HG02642 (cell line): ENCODE measurements around the gene CEP350.

Experiments
- ATAC-seq: cut with Tn5 transposase; IDR thresholded peaks from one replicate; pipeline ENCODE4 v1.9.1; 2021; ENCODE audit warnings: mild to moderate bottlenecking; ENCODE audit not compliant: unreplicated experiment, poor library complexity

Gene CEP350

DNA sequence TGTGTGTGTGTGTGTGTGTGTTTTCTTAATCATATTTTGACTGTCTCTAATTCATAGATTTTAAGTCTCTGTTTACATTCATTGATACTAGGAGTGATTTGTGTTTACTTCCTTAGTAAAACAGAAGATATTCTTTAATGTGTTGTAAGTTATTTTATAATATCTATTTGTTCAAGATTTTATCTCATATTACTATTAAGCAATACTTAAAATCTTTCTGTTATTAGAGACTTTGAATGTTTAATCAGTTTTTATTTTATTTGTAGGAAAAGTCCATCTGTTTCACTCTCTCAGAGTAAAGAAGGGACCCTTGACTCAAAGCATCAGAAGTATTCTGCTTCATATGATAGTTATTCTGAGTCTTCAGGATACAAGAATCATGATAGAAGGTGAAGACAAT lies 89.2 kb downstream of the CEP350 start:
- ATAC-seq: no peak

DNA sequence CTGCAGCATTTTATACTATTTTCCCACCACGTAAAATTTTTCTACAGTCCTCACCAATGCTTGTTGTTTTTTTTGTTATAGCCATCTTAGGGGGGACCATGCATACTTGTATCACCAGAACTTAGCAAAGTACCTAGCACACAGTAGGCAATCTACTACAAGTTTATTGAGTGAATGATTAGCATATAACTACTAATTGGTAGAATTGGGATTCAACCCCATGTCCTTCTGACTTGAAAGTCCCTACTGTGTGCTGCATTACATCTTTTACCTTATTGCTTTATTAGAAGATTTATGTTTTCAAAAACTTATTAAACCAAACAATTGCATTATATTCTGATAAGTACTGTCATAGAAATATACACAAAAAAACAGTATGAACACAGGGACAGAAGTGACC lies 92.1 kb downstream of the CEP350 start:
- ATAC-seq: no peak

DNA sequence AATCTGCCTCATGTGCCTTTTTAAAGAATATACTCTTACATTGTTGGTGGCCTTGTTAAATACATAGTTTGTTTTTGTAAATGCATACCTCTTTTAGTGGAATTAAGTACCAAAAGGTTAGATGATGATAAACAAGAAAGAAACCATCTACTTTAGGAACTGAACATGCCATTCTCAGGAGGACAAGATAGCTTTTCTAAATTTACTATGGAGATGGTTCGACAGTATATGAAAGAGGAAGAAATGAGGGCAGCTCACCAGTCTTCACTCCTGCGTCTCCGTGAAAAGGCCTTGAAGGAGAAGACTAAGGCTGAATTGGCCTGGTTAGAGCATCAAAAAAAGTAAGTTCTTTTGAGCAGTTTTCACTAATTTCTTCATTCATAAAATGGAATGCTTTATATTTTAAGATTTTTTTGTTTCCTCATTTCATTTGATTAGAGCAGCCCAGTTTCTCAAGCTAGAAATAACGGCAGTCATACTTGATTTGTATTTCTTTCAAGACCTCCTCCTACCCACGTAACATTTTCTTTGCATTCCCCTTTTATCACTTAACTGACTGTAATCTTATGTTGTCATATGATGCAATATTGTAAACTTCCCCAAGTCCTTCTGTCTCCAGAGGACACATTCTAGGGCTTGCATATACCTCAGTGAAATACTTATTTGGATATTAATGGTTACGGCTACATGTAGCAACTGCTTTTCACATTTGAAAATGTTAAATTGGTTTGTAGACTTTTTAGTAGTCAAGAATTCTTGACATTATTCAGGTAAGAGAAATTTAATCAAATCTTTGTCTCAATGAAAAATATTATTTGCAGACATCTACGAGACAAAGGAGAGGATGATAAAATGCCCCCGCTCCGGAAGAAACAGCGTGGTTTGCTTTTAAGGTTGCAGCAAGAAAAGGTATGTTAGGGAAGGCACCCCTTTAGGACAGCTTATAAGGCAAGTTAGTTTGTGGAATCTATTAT lies 99.3 kb downstream of the CEP350 start:
- no peak for ATAC-seq

DNA sequence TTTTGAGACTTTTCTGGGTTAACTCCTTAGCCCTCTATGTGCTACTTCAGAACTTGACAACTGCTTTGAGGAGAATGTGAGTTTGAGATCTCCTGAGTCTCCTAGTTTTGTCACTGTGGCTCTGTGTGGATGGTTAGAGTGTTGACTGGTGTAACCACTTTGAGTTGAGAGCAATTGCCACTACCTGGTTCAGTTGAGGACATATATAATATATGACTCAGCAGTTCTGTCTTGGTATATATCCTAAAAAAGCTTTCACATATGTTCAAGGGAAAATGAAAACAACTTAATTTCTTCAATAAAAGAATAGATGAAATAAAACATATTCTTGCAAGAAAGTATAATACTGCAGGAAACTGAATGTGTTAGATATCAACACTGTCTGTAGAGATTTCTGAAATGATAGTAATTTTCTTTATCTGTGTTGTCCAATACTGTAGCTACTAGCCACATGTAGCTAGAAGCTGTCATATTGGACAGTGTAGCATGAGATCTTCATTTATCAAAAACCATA lies 103.3 kb downstream of the CEP350 start:
- ATAC-seq: no peak

DNA sequence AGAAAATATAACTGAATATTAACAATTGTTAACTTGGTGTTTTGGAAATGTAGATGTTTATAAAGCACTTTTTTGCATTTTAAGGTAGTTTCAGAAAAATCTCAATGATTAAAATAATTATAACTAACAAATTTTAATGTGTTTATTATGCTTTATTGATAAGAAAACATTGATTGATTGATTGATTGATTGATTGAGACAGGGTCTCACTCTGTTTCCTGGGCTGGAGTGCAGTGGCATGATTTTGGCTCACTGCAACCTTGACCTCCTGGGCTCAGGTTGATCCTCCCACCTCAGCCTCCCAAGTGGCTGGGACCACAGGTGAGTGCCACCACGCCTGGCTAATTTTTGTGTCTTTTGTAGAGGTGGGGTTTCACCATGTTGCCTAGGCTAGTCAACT lies 106.4 kb downstream of the CEP350 start:
- no peak for ATAC-seq

DNA sequence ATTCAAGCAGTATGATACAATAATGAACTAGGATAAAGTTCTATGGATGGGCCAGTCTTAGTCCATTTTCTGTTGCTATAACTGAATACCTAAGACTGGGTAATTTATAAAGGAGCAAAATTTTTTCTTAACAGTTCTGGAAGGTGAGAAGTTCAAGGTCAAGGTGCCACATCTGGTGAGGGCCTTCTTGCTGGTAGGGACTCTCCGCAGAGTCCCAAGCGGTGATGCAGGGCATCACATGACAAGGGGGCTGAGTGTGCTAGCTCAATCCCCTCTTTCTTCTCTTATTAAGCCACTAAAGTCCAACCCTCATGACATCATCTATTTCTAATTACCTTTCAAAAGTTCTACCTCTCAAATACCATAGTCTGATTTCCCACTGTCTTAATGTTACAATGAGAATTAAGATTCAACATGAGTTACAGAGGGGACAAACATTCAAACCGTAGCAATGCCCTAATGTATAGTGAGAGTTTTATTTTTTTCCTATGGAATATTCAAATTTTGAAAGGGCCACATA lies 107.9 kb downstream of the CEP350 start:
- no peak for ATAC-seq

DNA sequence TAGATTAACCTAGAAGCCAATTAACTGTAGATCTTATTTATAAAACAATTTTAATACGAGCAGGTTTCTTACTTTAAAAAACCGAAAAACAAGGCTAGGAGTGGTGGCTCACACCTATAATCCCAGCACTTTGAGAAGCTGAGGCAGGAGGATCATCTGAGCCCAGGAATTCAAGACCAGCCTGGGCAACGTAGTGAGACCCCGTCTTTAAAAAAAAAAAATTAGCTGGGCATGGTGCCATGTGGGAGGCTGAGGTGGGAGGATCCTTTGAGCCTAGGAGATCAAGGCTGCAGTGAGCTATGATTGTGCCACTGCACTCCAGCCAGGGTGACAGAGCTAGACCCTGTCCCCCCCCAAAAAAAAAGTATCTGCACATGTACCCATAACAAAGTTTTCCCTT lies 110.8 kb downstream of the CEP350 start:
- no peak for ATAC-seq

DNA sequence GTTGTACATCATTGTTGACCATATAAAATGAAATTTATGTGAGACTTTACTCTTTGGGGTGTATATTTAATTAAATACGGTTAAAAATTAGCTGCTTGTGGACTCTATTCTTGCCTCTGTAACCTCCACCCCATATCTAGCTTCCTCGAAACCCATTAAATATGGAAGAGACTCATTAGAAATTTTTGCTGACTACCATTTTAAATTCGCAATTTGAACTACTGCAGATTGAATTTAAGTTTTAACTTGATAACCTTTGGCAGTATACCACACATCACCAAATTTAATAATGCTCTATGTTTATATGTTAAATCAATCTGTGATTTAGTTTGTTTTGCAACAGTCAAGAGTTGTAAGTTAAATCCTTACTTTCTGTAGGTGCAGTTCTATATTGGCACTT lies 111.5 kb downstream of the CEP350 start:
- ATAC-seq: no peak

DNA sequence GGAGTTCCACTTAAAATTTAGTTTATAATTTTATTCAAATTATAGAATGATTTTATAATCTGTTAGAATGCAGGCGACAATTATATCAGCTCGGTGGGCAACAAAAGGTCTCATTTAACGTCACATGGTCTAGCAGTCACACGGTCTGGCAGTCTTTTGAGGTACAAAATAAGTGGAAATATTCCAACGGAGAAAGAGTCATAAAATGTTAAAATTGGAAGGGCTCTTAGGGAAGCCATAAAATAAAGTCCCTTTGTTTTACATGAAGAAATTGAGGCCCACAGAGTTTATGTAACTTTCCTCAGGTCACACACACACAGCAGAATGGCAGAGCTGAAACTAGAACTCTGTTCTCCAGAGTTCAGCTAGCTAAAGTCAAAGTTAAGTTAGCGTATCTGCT lies 115.7 kb downstream of the CEP350 start:
- no peak for ATAC-seq

DNA sequence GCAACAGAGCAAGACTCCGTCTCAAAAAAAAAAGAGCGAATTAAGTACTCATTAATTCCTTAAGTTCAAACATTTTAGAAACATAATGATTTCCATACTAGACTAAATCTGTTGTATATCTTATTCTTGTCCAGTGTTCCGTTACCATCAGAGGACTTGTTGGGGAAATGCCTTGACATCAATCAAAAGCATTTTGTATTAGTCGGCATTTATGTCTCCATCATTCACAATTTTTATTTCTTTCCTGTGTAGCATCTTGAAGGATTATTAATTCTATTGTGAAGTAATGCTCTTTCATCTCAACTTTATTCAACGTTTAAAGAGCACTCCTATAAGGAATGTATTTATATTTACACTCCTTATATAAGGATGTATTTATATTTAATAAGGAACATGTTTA lies 117.1 kb downstream of the CEP350 start:
- no peak for ATAC-seq

DNA sequence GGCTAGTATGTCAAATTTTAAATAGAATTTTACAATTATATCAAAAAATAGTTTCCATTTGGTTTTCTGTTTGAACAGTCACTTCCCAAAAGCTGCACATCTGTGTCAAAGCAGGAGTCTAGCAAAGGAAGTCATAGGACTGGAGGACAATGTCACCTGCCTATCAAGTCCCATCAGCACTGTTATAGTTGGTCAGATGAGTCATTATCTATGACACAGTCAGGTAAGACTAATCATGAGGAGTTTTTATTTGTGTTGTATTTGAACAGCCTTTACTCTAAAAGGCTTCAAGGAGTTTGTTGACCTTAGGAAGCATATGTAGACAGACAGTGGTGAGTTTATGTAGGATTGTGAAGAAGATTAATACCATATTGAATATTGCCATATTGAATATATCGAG lies 125.8 kb downstream of the CEP350 start:
- ATAC-seq: no peak

DNA sequence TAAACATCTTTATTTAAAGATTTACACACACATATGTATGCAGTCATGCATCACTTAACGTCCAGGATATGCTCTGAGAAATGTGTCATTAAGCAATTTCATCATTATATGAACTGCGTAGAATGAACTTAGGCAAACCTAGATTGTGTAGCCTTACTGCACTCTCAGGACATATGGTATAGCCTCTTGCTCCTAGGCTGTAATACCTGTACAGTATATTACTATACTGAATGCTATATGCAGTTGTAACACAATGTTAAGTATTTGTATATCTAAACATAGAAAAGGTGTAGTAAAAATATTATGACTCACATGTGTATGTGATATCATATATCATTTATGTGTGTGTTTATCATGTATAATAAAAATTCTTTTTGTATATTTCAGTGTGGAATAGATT lies 126.9 kb downstream of the CEP350 start:
- no peak for ATAC-seq

DNA sequence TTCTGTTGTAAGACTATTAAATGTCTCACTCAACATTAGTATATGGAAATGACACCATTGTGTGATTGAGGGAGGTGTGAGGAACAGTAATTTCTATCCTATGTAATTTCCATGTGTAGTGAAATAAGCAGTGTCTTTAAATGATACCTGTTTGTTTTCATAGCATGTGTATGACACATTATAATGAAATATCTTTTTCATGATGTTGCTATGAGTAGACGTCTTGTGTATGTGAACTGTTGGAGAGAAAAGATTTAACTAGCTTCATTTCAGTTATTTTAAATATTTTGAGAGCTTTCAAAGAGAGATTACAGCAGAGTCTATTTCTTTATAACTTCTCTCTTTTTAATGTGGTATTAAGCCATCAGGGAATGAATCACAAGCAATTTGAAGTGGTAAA lies 128.6 kb downstream of the CEP350 start:
- ATAC-seq: no peak

DNA sequence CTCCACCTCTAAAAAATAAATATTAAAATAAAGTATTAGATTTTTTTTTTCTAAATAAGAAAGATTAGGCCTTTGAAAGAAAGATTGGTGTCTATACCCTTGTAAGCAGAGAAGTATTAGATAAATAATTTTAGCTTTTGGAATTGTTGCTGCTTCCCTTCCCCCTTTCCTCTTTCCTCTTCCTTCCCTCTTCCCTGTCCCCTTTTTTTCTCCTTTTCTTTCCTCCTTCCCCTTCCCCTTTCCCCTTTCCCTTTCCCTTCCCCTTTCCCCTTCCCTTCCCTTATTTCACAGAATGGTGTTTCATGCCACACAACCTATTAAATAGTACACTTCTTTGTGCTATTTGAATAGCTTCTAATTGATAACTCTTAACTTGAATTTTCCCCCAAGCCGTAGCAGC lies 130.3 kb downstream of the CEP350 start:
- ATAC-seq: no peak

DNA sequence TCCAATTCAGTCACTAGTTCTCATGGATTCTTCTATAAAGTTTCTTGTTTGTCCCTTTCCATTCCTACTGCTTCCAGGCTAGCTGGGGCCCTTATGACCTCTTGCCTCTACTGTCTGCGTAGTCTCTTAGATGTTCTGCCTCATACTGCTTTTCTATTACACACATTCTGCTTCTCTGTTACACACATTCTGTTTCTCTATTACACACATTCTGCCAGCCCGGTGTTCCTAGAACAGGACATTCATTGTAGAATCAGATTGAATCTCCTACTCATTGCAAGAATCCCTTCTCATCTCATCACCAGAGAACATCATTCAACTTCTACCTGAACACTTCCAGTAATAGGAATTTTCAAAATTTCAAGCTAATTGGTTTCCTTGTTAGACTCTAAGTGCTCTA lies 130.7 kb downstream of the CEP350 start:
- ATAC-seq: no peak

DNA sequence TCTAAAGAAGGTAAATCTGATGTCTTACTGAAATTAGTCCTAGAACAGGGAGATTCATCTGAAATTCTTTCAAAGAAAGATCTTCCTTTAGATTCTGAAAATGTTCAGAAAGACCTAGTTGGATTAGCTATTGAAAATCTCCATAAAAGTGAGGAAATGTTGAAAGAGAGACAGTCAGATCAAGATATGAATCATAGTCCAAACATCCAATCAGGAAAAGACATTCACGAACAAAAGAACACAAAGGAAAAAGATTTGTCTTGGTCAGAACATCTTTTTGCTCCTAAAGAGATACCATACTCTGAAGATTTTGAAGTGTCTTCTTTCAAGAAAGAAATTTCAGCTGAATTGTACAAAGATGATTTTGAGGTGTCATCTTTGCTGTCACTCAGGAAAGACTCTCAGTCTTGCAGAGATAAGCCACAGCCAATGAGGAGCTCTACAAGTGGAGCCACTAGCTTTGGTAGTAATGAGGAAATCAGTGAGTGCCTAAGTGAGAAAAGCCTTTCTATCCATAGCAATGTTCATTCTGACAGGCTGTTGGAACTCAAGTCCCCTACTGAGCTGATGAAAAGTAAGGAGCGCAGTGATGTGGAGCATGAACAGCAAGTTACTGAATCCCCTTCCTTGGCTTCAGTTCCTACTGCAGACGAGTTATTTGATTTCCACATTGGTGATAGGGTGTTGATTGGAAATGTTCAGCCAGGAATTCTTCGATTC lies 138.5 kb downstream of the CEP350 start:
- ATAC-seq: no peak

DNA sequence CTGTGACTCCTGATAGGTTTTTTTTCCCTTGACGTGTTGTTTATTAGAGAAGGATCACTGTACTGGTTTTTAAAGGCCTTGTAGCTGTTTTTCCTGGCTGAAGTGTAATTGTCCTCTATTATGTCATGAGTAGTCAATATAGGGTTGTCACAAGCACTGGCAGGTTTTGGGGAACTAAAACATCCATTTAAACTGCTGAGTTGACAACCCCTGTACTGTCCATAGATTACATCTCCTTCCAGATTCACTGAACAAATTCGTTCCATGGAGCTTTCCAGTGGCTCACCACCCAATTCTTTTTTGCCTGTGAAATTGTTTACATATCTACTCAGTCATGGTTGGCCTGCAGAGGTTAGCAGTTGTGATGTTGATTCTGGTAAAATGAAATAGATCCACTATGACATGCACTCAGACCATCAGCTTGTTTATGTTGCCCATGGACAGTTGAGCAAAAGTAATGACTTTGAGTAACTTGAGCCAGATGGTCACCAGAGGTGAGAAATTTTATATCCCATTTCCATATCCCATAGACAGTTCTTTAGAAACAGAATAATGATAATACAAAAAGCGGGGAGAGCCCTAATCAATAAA lies 140.2 kb downstream of the CEP350 start:
- no peak for ATAC-seq

DNA sequence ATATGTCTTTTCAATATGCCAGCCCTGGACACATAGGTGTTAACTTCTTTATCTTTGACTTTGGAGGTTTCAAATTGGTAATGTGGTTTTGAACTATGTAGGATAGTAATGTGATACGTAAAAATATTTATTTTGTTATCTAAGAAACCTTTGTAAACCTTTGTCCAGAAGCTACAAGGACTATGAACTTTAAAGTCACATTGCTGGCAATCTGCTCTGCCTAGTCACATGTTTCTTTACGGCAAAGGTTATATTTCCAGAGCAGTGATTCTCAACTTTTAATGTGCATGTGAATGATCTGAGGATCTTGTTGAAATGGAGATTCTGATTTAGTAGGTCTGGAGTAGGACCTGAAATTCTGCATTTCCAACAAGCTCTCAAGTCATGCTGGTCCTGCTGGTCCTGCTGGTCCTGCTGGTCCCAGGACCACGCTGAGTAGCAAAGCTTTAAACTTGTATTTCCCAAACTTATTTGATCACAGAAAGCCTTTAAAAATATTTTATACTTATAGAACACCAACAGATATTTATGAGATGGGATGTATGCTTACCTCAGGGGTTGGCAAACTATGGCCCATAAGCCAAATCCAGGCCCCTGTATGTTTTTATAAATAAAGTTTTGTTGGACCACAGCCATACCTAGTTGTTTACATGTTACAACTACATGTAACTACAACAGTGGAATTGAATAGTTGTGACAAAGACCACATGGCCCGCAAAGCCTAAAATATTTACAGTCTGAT lies 142.1 kb downstream of the CEP350 start:
- no peak for ATAC-seq

DNA sequence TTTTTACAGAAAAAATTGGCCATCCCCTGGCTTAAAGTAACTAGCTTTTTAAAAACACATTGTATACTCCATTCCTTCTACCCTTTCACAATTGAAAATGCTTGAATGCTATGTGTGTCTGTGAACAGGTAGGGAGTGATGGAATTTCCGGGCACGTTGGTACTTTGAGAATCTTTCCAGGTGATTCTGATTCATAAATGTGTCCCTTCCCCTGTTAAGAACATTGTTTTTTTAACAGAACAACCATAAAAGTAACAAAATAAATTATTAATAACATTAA lies 142.7 kb downstream of the CEP350 start:
- no peak for ATAC-seq

DNA sequence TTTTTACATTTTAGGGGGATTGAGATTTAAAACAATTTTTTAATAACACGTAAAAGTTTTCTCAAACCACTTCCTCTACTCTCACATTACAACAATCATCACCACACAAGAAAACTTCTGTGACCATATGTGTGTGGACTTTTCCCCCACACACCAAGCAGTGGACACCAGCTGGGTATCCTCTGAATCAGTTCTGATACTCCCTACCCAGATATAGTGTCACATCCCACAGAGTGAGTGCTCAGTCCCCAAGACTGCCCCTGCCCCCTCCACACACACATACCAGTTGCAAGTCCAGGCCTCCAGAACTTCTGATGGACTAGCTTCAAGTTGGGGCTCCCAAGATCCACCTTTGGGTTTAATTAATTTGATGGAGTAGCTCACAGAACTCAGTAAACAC lies 146.8 kb downstream of the CEP350 start:
- no peak for ATAC-seq
